ENCODE results near the gene SLC13A3.

DNA sequence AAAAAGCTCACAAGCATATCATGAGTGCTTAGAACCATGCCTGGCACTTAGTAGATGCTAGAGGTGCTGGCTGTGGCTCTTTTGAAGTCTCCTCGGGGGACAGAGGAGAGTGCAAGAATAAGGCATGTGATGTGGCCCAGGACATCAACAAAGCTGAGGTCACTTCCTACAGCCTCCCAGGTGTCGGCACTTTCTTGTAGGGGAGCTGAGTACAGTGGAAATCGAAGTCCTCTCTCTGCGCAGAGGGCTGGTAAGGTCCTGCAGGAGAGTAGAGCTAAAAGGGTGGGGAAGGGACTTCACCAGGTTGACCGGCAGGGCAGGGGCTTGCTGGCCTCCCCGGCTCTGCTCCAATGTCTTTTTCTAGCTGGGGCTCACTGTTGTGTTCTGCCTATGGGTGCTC is 11.2 kb downstream of the SLC13A3 start:
- TF ChIP-seq MAX (IDR thresholded peaks at IDR 0.05) (no peak), RAD21 (IDR thresholded peaks at IDR 0.05) (no peak), CTCF (IDR thresholded peaks at IDR 0.05; ENCODE audit: low read depth, low read length, missing input control) (no peak), ATF3 (IDR thresholded peaks at IDR 0.05) (no peak), EGR1 (IDR thresholded peaks at IDR 0.05; ENCODE audit: low read depth in 2 of 2) (no peak), HNF4G (IDR thresholded peaks at IDR 0.05) (no peak), JUND (IDR thresholded peaks at IDR 0.05) (no peak), YY1 (IDR thresholded peaks at IDR 0.05) (no peak), RXRA (IDR thresholded peaks at IDR 0.05) (no peak), NR2F2 (IDR thresholded peaks at IDR 0.05) (no peak), SP1 (IDR thresholded peaks at IDR 0.05) (no peak), REST (IDR thresholded peaks at IDR 0.05) (no peak), TAF1 (conservative IDR thresholded peaks at IDR 0.05) (no peak)

Measured in liver (tissue), 3 donors.